ENCODE data around the gene MIS18A. TPM values are rescaled to one million over a fixed set of nuclear protein-coding genes. Genes with fewer than 3 reads are reported as not detected.
"Not testable (repeated sequence)": the region's sequence is repeated elsewhere in the genome, so short reads cannot be mapped to it uniquely, and the experiment has no call there.

The MIS18A gene
- total RNA-seq, 1 experiment from 2014 or later, result 48.0 TPM

DNA sequence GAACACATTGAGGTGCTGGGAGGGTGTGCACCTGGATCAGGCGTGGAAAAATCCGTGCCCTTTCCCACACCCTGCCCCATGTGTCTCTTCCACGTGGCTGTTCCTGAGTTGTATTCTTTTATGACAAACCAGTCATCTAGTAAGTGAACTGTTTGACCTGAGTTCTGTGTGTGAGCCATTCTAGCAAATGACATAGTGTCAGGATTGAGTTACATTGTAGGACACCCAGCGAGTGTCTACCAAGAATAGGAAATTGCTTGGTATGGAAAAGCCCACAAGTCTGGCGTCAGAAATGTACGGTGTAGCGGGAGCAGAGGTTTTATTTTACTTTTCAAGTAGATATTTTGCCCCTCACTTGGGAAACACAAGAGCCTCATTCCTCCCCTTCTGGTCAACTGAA, 18.6 kb upstream of the MIS18A start:
- Histone ChIP-seq H3K4me3 (no peak overlapping the region), H3K27ac (no peak overlapping the region), H3K27me3 (no peaks in the 10 kb centered on the region), H3K36me3 (peaks cover 8% of the 10 kb centered on the region), H3K9me3 (replicated peaks) (no peaks in the 10 kb centered on the region), H3K4me1 (no peaks in the 10 kb centered on the region)
- DNase-seq, result no peak

DNA sequence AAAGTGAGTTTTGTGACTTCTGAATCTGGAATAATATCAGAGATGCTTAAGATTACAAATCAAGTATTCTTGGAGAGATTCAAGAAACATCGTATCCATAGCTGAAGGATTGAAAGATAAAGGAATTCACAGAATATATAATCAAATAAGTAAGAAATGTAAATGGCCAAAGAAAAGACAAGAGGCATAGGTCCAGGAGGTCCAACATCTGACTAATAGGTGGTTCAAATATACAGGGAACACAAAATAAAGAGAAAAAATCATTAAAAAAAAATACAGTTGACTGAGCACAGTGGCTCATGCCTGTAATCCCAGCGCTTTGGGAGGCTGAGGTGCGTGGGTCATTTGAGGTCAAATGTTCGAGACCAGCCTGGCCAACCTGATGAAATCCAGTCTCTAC, 6.6 kb upstream of the MIS18A start:
- DNase-seq, result no peak
- H3K27ac ChIP-seq, result no peak overlapping the region
- no peaks in the 10 kb centered on the region for H3K4me1 ChIP-seq
- no peaks in the 10 kb centered on the region for H3K9me3 ChIP-seq (replicated peaks)
- no peak overlapping the region for H3K4me3 ChIP-seq
- H3K27me3 ChIP-seq, result no peaks in the 10 kb centered on the region
- no peaks in the 10 kb centered on the region for H3K36me3 ChIP-seq

DNA sequence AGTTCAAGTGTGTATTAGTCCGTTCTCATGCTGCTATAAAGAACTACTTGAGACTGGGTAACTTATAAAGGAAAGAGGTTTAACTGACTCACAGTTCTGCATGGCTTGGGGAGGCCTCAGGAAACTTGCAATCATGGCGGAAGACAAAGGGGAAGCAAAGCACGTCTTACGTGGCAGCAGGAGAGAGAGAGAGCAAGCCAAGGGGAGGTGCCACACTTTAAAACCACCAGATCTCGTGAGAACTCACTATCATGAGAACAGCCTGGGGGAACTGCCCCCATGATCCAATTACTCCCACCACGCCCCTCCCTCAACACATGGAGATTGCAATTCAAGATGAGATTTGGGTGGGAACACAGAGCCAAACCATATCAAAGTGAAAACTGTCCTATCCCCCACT, 4.1 kb upstream of the MIS18A start:
- H3K9me3 ChIP-seq (replicated peaks), result no peaks in the 10 kb centered on the region
- H3K4me3 ChIP-seq, result no peak overlapping the region
- DNase-seq, result no peak
- H3K36me3 ChIP-seq, result no peaks in the 10 kb centered on the region
- H3K27me3 ChIP-seq, result no peaks in the 10 kb centered on the region
- H3K27ac ChIP-seq, result no peak overlapping the region
- H3K4me1 ChIP-seq, result no peaks in the 10 kb centered on the region

DNA sequence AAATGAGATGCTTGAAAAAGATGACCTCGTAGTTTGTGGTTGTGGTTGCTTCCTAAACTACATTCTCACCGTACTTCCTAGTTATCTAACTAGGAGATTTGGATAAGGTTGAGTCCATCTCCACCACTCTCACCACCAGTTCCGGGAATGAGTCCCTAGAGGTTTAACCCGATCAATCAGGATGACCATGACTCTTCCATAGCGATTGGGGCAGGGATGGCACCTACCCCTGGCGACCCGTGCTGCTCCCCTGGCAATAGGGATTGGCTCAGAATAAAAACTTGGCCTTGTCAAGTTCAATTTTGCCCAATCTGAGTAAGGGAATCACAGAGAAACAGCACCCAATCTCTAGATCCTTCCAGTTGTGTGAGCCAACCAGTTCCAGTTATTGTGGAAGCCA, 2.7 kb upstream of the MIS18A start:
- H3K36me3 ChIP-seq, result no peaks in the 10 kb centered on the region
- no peaks in the 10 kb centered on the region for H3K27me3 ChIP-seq
- H3K4me1 ChIP-seq, result no peaks in the 10 kb centered on the region
- H3K4me3 ChIP-seq, result no peak overlapping the region
- no peak overlapping the region for H3K27ac ChIP-seq
- DNase-seq, result no peak
- no peaks in the 10 kb centered on the region for H3K9me3 ChIP-seq (replicated peaks)

DNA sequence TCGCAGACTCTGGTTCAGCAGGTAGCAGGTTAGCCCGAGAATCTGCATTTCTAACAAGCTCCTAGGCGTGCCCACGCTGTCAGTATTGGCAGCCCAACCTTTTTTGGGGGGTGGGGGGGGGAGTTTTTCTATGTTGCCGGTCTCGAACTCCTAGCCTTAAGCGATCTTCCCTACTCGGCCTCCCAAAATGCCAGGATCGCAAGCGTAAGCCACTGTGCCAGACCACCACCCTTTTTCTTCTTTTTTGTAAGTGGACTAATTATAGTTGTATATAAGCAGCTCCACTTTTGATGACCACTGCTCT, 480 bp upstream of the MIS18A start:
- H3K9me3 ChIP-seq (replicated peaks), result no peaks in the 10 kb centered on the region
- peak overlapping the region; percentile 76 for H3K4me3 ChIP-seq
- H3K36me3 ChIP-seq, result 0 out of 2 replicates have a peak, but pooled peaks cover 5% of the 10 kb centered on the region
- H3K27me3 ChIP-seq, result no peaks in the 10 kb centered on the region
- no peak overlapping the region for H3K27ac ChIP-seq
- H3K4me1 ChIP-seq, result no peaks in the 10 kb centered on the region
- DNase-seq, result no peak

- Histone ChIP-seq H3K27me3 (no peaks in the 10 kb centered on the region), H3K9me3 (replicated peaks) (no peaks in the 10 kb centered on the region), H3K36me3 (peaks cover 12% of the 10 kb centered on the region; the same call in 1 of the 2 replicates), H3K27ac (peak overlapping the region; percentile 37; the same call in 1 of the 2 replicates), H3K4me1 (no peaks in the 10 kb centered on the region), H3K4me3 (peak overlapping the region; percentile 76)
- DNase-seq, result peak in 1 of 2 experiments; percentile 38
These were observed 746 bp downstream of the MIS18A start for GRCh38 chr21:32278103-32278502.

- H3K27me3 ChIP-seq, result no peaks in the 10 kb centered on the region
- no peaks in the 10 kb centered on the region for H3K4me1 ChIP-seq
- H3K9me3 ChIP-seq (replicated peaks), result no peaks in the 10 kb centered on the region
- no peak overlapping the region for H3K4me3 ChIP-seq
- H3K27ac ChIP-seq, result no peak overlapping the region
- no peak for DNase-seq
- H3K36me3 ChIP-seq, result peaks cover 16% of the 10 kb centered on the region; the same call in 1 of the 2 replicates
These were observed 2.2 kb downstream of the MIS18A start for GRCh38 chr21:32276671-32277070.

DNA sequence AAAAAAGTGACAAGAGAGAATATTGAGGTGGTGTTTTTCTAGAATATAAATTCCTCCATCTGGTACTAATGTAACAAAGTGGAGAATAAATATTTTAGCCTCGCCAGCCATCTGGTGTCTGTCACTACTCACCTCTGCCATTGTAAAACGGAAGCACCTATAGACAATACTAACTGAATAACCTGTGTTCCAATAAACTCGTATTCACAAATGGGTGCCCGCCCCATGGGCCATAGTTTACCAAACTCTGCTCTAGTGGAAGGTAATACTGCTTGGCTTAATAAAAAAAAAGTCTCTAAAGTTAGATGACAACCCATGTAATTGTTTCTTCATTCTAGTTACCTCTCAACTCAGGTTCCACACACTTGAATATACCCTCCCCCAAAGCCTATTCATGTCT, 8.1 kb downstream of the MIS18A start:
- Histone ChIP-seq H3K4me3 (no peak overlapping the region), H3K9me3 (replicated peaks) (no peaks in the 10 kb centered on the region), H3K36me3 (peaks cover 52% of the 10 kb centered on the region), H3K27me3 (no peaks in the 10 kb centered on the region), H3K27ac (no peak overlapping the region), H3K4me1 (no peaks in the 10 kb centered on the region)
- no peak for DNase-seq

GRCh38 chr21:32265321-32265720, 13.5 kb downstream of the MIS18A start:
- H3K27ac ChIP-seq; H3K27me3 ChIP-seq; H3K4me1 ChIP-seq; DNase-seq; H3K4me3 ChIP-seq; H3K9me3 ChIP-seq (replicated peaks): not testable (repeated sequence)
- peaks cover 27% of the 10 kb centered on the region for H3K36me3 ChIP-seq

DNA sequence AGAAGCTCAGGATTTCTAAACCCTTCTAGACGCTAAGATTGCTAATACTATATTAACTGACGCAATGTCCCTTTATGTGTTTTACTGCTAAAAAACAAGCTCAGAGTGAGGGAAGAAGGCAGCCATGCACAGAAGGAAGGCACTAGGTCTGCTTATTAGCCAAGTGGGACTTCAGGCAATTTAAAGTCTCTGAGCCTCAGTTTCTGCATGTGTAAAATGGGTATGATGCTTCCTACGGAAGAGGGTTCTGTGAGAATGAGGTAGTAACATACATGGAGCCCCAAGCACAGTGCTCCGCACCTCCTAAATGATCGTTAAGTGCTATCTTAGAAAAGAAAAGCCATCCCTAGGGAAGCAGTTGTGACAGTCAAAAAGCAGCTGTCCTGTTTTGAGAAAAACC, 16.9 kb downstream of the MIS18A start:
- Histone ChIP-seq H3K27ac (no peak overlapping the region), H3K27me3 (no peaks in the 10 kb centered on the region), H3K4me1 (peaks cover 7% of the 10 kb centered on the region; the same call in 1 of the 2 replicates)

DNA sequence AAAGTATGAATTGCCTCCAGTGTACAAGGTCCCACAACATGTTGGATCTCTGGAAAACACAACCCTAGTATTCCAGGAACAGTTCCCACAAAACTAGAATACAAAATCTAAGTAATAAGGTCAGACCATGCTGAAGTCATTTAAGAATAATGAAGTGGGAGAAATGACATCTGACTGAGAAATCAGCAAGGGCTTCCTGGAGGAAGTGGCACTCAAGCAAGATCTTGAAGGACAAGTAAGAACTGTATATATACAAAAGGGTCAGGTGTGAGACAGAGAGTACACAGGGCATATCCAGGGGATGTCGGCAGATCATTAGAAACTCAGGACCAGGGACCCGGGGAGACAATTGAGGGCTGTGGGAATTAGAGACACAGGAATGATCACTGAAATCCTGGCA, 18.7 kb downstream of the MIS18A start:
- Histone ChIP-seq H3K4me1 (peaks cover 15% of the 10 kb centered on the region), H3K27me3 (no peaks in the 10 kb centered on the region), H3K4me3 (no peak overlapping the region), H3K9me3 (replicated peaks) (no peaks in the 10 kb centered on the region), H3K36me3 (no peaks in the 10 kb centered on the region), H3K27ac (no peak overlapping the region)
- no peak for DNase-seq

More for the DNA sequence above, 16.9 kb downstream of the MIS18A start:
- no peak for DNase-seq
- H3K36me3 ChIP-seq, result peaks cover 4% of the 10 kb centered on the region; the same call in 1 of the 2 replicates
- H3K4me3 ChIP-seq, result no peak overlapping the region
- no peaks in the 10 kb centered on the region for H3K9me3 ChIP-seq (replicated peaks)

DNA sequence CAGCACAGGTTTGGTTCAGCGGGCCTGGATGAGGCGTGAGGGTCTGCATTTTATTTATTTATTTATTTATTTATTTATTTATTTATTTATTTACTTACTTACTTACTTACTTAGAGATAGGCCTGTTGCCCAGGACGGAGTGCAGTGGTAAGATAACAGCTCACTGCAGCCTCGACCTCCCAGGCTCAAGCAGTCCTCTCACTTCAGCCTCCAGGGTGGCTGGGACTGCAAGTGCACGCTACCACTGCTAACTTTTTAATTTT, 20.1 kb downstream of the MIS18A start:
- peaks cover 15% of the 10 kb centered on the region for H3K4me1 ChIP-seq
- not testable (repeated sequence) for H3K27ac ChIP-seq; H3K27me3 ChIP-seq; H3K36me3 ChIP-seq; H3K9me3 ChIP-seq (replicated peaks); DNase-seq; H3K4me3 ChIP-seq

GRCh38 chr21:32257962-32258785, 20.7 kb downstream of the MIS18A start:
- peak; percentile 75 to 94 for DNase-seq
- H3K36me3 ChIP-seq, result no peaks in the 10 kb centered on the region
- H3K9me3 ChIP-seq (replicated peaks), result no peaks in the 10 kb centered on the region
- no peaks in the 10 kb centered on the region for H3K27me3 ChIP-seq
- no peak overlapping the region for H3K4me3 ChIP-seq
- no peak overlapping the region for H3K27ac ChIP-seq
- peaks cover 15% of the 10 kb centered on the region for H3K4me1 ChIP-seq

GRCh38 chr21:32256873-32257620, 21.8 kb downstream of the MIS18A start:
- 0 out of 2 replicates have a peak overlapping the region, but pooled peaks have one; percentile 2 for H3K27ac ChIP-seq
- H3K4me1 ChIP-seq, result peaks cover 15% of the 10 kb centered on the region
- H3K36me3 ChIP-seq, result no peaks in the 10 kb centered on the region
- no peaks in the 10 kb centered on the region for H3K27me3 ChIP-seq
- peak; percentile 82 to 90 for DNase-seq
- no peaks in the 10 kb centered on the region for H3K9me3 ChIP-seq (replicated peaks)
- no peak overlapping the region for H3K4me3 ChIP-seq

GRCh38 chr21:32256251-32256650, 22.6 kb downstream of the MIS18A start:
- Histone ChIP-seq H3K4me1 (peaks cover 15% of the 10 kb centered on the region), H3K27me3 (no peaks in the 10 kb centered on the region), H3K9me3 (replicated peaks) (no peaks in the 10 kb centered on the region), H3K36me3 (no peaks in the 10 kb centered on the region), H3K27ac (0 out of 2 replicates have a peak overlapping the region, but pooled peaks have one; percentile 2), H3K4me3 (no peak overlapping the region)
- DNase-seq, result no peak
